Vagina (tissue), 2 donors: Measurements from ENCODE around the gene IFNA13. TPM values are rescaled to one million over a fixed set of nuclear protein-coding genes. Genes with fewer than 3 reads are reported as not detected.
"Not testable (repeated sequence)": the region's sequence is repeated elsewhere in the genome, so short reads cannot be mapped to it uniquely, and the experiment has no call there.

Experiments used
- DNase-seq, 2 donors: peaks; one replicate each; pipeline ENCODE4 v3.0.0-alpha.2; 2017; ENCODE audit errors: extremely low spot score in 2 of 2
- H3K27ac ChIP-seq: fragments of 200-600 bp; sonication (generic); one replicate; pipeline ENCODE4 v1.5.1; 2019
- H3K27me3 ChIP-seq: fragments of 200-600 bp; sonication (generic); one replicate; pipeline ENCODE4 v1.5.1; 2019
- H3K36me3 ChIP-seq, 2 donors: fragments of 200-600 bp; sonication (generic); one replicate each; pipeline ENCODE4 v1.5.1; 2017 to 2019
- H3K4me1 ChIP-seq: fragments of 200-600 bp; sonication (generic); one replicate; pipeline ENCODE4 v1.5.1; 2019
- H3K4me3 ChIP-seq, 2 donors: fragments of 200-600 bp; sonication (generic); 1 replicate in 1 of 2; 2 replicates in 1 of 2; pipeline ENCODE4 v1.5.1; 2016 to 2019
- H3K9me3 ChIP-seq: fragments of 200-600 bp; sonication (generic); one replicate; pipeline ENCODE4 v1.5.1; 2019
- POLR2A ChIP-seq, 2 donors: fragments of 450-650 bp; IDR thresholded peaks; one replicate each; pipeline ENCODE4 v1.6.1; 2017; ENCODE audit warnings: antibody characterized with exemption in 2 of 2, mild to moderate bottlenecking in 2 of 2, moderate library complexity in 2 of 2
- POLR2AphosphoS5 ChIP-seq, 2 donors: sonication (generic); formaldehyde crosslinking; IDR thresholded peaks; one replicate each; pipeline ENCODE4 v1.9.0; 2017; ENCODE audit warnings: antibody characterized with exemption in 2 of 2, mild to moderate bottlenecking in 2 of 2, low read depth in 1 of 2; ENCODE audit not compliant: insufficient read depth in 1 of 2
- intact Hi-C: fragments of 100-400 bp; cut with DNase I; formaldehyde crosslinking; loops from one replicate; pipeline ENCODE4 v1.15.1; 2023
- total RNA-seq: library from RNA; depleted of rRNA; stranded (reverse); fragments of >200 nt; gene quantifications from one replicate; pipeline ENCODE4 v1.2.3, GENCODE V29; 2016
- TF ChIP-seq, protein P1 (sequence below), 3 experiments: fragments of 450-650 bp in 2 of 3; fragments of 200-600 bp in 1 of 3; sonication (generic) in 1 of 3; IDR thresholded peaks; one replicate each; pipeline ENCODE4 v1.5.1; 2017 to 2019; ENCODE audit warnings: antibody characterized with exemption in 3 of 3, mild to moderate bottlenecking in 2 of 3, moderate library complexity in 2 of 3

Gene IFNA13
- total RNA-seq, 1 donor from 2014 or later: not detected

DNA sequence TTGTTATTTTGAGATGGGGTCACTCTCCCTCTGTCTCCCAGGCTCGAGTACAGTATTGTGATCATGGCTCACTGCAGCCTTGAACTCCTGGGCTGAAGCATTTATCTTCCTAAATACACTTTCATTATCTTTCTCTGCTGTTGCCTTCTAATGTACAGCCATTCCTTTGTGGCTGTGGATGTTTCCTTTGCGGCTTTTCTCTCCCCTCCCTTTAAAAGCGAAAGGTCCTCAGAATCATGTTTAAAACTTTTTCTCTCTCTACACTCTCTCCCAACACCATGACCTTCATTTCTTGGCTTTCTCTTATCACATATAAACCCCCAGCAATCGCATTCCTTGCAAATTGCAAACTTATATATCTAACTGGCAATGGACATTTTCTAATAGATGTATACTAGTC is 15.8 kb upstream of the IFNA13 start:
- TF ChIP-seq, protein P1, sequence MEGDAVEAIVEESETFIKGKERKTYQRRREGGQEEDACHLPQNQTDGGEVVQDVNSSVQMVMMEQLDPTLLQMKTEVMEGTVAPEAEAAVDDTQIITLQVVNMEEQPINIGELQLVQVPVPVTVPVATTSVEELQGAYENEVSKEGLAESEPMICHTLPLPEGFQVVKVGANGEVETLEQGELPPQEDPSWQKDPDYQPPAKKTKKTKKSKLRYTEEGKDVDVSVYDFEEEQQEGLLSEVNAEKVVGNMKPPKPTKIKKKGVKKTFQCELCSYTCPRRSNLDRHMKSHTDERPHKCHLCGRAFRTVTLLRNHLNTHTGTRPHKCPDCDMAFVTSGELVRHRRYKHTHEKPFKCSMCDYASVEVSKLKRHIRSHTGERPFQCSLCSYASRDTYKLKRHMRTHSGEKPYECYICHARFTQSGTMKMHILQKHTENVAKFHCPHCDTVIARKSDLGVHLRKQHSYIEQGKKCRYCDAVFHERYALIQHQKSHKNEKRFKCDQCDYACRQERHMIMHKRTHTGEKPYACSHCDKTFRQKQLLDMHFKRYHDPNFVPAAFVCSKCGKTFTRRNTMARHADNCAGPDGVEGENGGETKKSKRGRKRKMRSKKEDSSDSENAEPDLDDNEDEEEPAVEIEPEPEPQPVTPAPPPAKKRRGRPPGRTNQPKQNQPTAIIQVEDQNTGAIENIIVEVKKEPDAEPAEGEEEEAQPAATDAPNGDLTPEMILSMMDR (IDR thresholded peaks at IDR 0.05): no peak
- TF ChIP-seq POLR2A (IDR thresholded peaks at IDR 0.05) (no peak), POLR2AphosphoS5 (IDR thresholded peaks at IDR 0.05; ENCODE audit: insufficient read depth in 1 of 2, low read depth in 1 of 2) (no peak)
- Histone ChIP-seq H3K27me3 (no peaks in the 10 kb centered on the region), H3K4me3 (no peak overlapping the region), H3K4me1 (no peaks in the 10 kb centered on the region), H3K9me3 (no peaks in the 10 kb centered on the region), H3K36me3 (no peaks in the 10 kb centered on the region), H3K27ac (no peak overlapping the region)
- intact Hi-C loops: no loop called here
- DNase-seq: no peak

DNA sequence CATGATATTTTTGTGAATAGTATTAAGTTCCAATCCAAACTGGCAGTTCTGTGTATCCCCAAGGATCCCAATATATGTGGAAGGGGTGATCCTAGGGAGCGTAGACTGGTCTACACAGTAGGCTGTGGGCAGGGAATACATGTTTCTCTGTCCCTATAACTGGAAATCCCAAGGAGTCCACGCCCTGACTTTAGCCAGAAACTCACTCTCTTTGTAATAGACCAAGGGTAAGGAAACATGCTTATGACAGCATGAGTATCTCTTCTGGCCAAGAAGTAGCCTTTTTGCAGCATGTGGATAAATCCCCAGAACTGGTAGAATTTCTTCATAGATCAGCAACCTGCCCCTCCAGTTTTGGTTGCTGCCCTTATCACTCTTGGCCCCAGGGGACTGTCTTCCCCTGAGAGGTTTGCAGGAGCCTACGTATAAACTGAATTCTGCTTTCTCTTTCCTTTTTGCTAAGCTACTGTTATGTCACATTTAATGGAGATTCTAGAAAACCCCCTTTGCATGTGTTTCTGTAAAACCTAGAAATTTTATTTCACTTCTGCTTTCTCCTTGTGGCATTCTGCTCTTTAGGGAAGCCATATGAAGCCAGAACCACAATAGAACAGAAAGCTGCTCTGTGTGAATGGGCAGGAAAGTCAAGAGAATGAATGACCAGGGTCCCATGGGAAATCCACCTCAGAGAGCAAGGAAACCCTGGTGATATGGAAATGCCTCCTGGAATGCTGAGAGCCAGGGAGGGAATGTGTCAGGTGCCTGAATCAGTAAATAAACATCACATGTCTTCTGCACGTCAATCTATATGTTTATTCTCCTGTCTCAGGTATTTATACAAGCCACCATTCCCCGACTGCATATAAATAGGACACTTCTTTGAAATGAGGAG is 13.8 kb upstream of the IFNA13 start:
- H3K27me3 ChIP-seq: no peaks in the 10 kb centered on the region
- TF ChIP-seq POLR2A (IDR thresholded peaks at IDR 0.05): no peak
- TF ChIP-seq, protein P1 (IDR thresholded peaks at IDR 0.05): no peak
- TF ChIP-seq POLR2AphosphoS5 (IDR thresholded peaks at IDR 0.05; ENCODE audit: insufficient read depth in 1 of 2, low read depth in 1 of 2): no peak
- H3K36me3 ChIP-seq: no peaks in the 10 kb centered on the region
- intact Hi-C loops: no loop called here
- H3K9me3 ChIP-seq: no peaks in the 10 kb centered on the region
- no peak overlapping the region for H3K27ac ChIP-seq
- DNase-seq: no peak
- no peaks in the 10 kb centered on the region for H3K4me1 ChIP-seq
- no peak overlapping the region for H3K4me3 ChIP-seq

DNA sequence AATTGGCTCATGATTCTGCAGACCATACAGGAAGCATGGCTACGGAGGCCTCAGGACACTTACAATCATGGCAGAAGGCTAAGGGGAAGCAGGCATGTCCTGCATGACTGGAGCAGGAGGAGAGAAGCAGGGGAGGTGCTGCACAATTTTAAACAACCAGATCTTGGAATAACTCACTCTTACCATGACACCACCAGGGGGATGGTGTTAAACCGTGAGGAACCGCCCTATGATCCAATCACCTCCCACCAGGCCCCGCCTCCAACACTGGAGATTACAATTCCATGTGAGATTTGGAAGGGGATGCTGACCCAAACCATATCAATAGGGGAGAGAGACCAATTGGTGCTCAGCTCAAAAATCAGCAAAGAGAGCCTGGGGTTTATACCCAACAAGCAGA is 3.6 kb upstream of the IFNA13 start:
- intact Hi-C loops: not testable (repeated sequence)

DNA sequence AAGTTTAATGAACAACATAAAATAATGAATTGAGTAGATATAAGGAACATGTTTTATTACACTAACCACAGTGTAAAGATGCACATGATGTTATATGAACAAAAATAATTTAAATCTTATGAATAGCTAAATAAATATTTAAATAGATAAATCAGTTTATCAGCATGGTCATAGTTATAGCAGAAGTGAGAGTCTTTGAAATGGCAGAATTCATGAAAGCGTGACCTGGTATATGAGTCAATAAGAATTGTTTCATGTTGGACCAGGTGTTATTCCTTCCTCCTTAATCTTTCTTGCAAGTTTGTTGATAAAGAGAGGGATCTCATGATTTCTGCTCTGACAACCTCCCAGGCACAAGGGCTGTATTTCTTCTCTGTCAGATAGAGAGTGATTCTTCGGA is 688 bp downstream of the IFNA13 start:
- H3K9me3 ChIP-seq, H3K27ac ChIP-seq, H3K36me3 ChIP-seq, H3K4me3 ChIP-seq, H3K4me1 ChIP-seq, H3K27me3 ChIP-seq, DNase-seq, intact Hi-C loops: not testable (repeated sequence)

More for the DNA sequence above, 3.6 kb upstream of the IFNA13 start:
- not testable (repeated sequence) for H3K4me3 ChIP-seq, H3K4me1 ChIP-seq, H3K27me3 ChIP-seq, H3K27ac ChIP-seq, DNase-seq, H3K9me3 ChIP-seq, H3K36me3 ChIP-seq

DNA sequence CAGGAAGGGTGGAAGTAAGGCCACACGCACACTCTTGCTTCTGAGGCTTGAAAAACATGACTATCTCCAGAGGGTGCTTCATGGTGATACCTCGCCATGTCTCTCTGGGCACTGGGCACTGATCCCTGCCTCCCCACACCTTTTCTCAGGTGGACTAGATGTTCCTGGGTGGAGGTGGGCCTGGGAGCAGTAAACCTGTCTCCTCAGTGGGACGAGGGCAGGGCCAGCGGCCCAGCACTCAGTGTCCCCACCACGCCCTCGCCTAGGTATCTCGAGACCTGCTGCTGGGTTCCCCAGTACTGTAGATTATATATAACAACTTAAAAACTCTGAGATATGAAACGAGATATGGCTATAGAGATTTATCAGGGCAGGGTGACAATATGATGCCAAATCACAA is 5.6 kb downstream of the IFNA13 start:
- DNase-seq: no peak
- TF ChIP-seq, protein P1 (IDR thresholded peaks at IDR 0.05): no peak
- TF ChIP-seq POLR2AphosphoS5 (IDR thresholded peaks at IDR 0.05; ENCODE audit: insufficient read depth in 1 of 2, low read depth in 1 of 2) (no peak), POLR2A (IDR thresholded peaks at IDR 0.05) (no peak)
- Histone ChIP-seq H3K4me3 (no peak overlapping the region), H3K4me1 (no peaks in the 10 kb centered on the region), H3K36me3 (no peaks in the 10 kb centered on the region), H3K27ac (no peak overlapping the region), H3K27me3 (no peaks in the 10 kb centered on the region), H3K9me3 (no peaks in the 10 kb centered on the region)
- intact Hi-C loops: no loop called here
